Heart right ventricle (tissue), 16 donors: Measurements from ENCODE around the gene TADA1. TPM values are rescaled to one million over a fixed set of nuclear protein-coding genes. Genes with fewer than 3 reads are reported as not detected.

Experiments used
- ATAC-seq, 8 donors: fragments of 200-7000 bp; cut with Tn5 transposase; one replicate each; pipeline ENCODE4 v1.9.1; 2020; ENCODE audit warnings: mild to moderate bottlenecking in 8 of 8, moderate library complexity in 8 of 8, moderate number of reproducible peaks in 1 of 8
- DNase-seq, 2 donors: peaks; one replicate each; pipeline ENCODE4 v3.0.0-alpha.2; 2020
- H3K27ac ChIP-seq, 10 donors: fragments of 200-600 bp; sonication (generic) in 2 of 10; one replicate each; pipeline versions ENCODE4 v1.5.0 to v1.8.0; 2020 to 2022; ENCODE audit warnings: mild to moderate bottlenecking in 3 of 10
- H3K27me3 ChIP-seq, 7 donors: fragments of 200-600 bp; one replicate each; pipeline ENCODE4 v1.8.0; 2021 to 2022; ENCODE audit warnings: mild to moderate bottlenecking in 2 of 7
- H3K36me3 ChIP-seq, 9 donors: fragments of 200-600 bp; sonication (generic) in 1 of 9; one replicate each; pipeline versions ENCODE4 v1.5.0 to v1.8.0; 2020 to 2022; ENCODE audit warnings: mild to moderate bottlenecking in 2 of 9
- H3K4me1 ChIP-seq, 9 donors: fragments of 200-600 bp; sonication (generic) in 1 of 9; one replicate each; pipeline versions ENCODE4 v1.5.0 to v1.8.0; 2020 to 2022; ENCODE audit warnings: mild to moderate bottlenecking in 4 of 9
- H3K4me3 ChIP-seq, 10 donors: fragments of 200-600 bp; sonication (generic) in 2 of 10; one replicate each; pipeline versions ENCODE4 v1.5.0 to v1.8.0; 2020 to 2022; ENCODE audit warnings: mild to moderate bottlenecking in 7 of 10, moderate library complexity in 2 of 10
- H3K9me3 ChIP-seq, 11 donors: fragments of 200-600 bp in 10 of 11; sonication (generic) in 2 of 11; one replicate each; pipeline versions ENCODE4 v1.5.0 to v1.8.0; 2013 to 2022; ENCODE audit warnings: mild to moderate bottlenecking in 2 of 11, control low read depth in 1 of 11, moderate library complexity in 1 of 11
- WGBS, 2 donors: extraction: QIAGEN DNeasy Blood & Tissue Kit; methylation state at CpG; one replicate each; pipeline ENCODE4 v1.1.7; 2013; ENCODE audit warnings: inconsistent platforms in 1 of 2; 5-methylcytosine and 5-hydroxymethylcytosine counted together
- intact Hi-C, 10 donors: fragments of 100-400 bp; cut with DNase I; formaldehyde crosslinking; loops; one replicate each; pipeline versions ENCODE4 v1.11.1 to v1.14.2; 2022
- polyA plus RNA-seq, 2 donors: library from polyadenylated mRNA; stranded (reverse); fragments of 200-250 nt; gene quantifications; one replicate each; pipeline ENCODE4 v1.2.3, GENCODE V29; 2013
- total RNA-seq, 10 donors: library from RNA; stranded (reverse); fragmentation: NEBNext Ultra II Directional in 3 of 10; extraction: Animal tissue kit (Norgen Biotek cat#: 25700) in 3 of 10; gene quantifications; one replicate each; pipeline versions ENCODE4 v1.2.1 to v1.2.4, GENCODE V29; 2021 to 2023
- TF ChIP-seq, protein P1 (sequence below), 9 donors: fragments of 200-600 bp; sonication (generic) in 2 of 9; IDR thresholded peaks; one replicate each; pipeline versions ENCODE4 v1.5.0 to v1.8.0; 2021 to 2022; ENCODE audit warnings: antibody characterized with exemption in 9 of 9, mild to moderate bottlenecking in 5 of 9, moderate library complexity in 1 of 9
- donor health status: Arrhythmogenic right ventricular cardiomyopathy.
- donor health status: ischemic (EF 13 %, LVEDD 7.1; RV severe dilation, severe dysfunction).
- donor health status: healthy with polysubstance abuse.
- donor health status: DM: no; HTN: yes; CAD: no.
- donor health status: DM: no; HTN: no; CAD: no.
- donor health status: ischemic (EF 25% LVEDD 6.9; RV normal size, moderate dysfunction).
- donor health status: ischemic (EF 25% LVEDD 5.7; RV mildly dilated, moderate dysfunction).
- donor health status: healthy.
- donor health status: DM: yes; HTN: yes; CAD: no.
- donor health status: Ischemic cardiomyopathy.
- donor health status: ischemic (EF 35%, LVEDD 5.7; RV mildly dilated, moderate dysfunction).
- donor health status: nonischemic (EF 11% LVEDD 7.7; RV severe dilation, severe dysfunction).
- donor health status: DM: yes; HTN: yes; CAD: no.
- donor health status: PGD.
- donor health status: ischemic (EF 29% LVEDD 5.4; RV normal size, mild dysfunction).
- donor health status: nonischemic (EF 23%, LVEDD 6.1; RV moderate dilation, normal function).

Gene TADA1
- total and polyA plus RNA-seq, 12 donors: 6.0 to 12.8 (median 8.9) TPM

DNA sequence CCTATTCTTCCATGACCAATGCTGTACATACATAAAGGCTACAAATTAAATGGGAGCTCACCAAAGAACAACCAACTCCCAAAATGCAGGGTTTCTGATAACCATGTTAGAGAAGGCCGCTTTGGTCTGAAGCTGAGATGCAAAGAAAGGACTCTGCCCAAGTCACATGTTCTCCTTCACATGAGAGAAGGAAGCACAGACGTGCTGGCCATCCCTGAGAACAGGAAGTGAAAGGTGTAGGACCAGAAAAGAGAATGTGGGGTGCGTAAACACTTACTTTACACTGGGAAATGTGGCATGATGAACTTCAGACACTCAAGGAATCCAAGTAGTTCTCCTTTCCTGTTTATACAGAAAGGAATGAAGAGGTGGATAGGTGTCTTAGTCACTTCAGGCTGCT lies 31.7 kb upstream of the TADA1 start:
- 74 to 79% methylated on average over 3 of the region's 3 CpGs for WGBS, 2 donors
- Histone ChIP-seq H3K36me3 (no peaks in the 10 kb centered on the region), H3K27me3 (no peaks in the 10 kb centered on the region), H3K27ac (no peak overlapping the region), H3K4me3 (no peak overlapping the region), H3K4me1 (peaks cover 0 to 8% (median 0%) of the 10 kb centered on the region in 9 donors), H3K9me3 (peaks cover 0 to 13% (median 0%) of the 10 kb centered on the region in 11 donors)
- TF ChIP-seq, protein P1, sequence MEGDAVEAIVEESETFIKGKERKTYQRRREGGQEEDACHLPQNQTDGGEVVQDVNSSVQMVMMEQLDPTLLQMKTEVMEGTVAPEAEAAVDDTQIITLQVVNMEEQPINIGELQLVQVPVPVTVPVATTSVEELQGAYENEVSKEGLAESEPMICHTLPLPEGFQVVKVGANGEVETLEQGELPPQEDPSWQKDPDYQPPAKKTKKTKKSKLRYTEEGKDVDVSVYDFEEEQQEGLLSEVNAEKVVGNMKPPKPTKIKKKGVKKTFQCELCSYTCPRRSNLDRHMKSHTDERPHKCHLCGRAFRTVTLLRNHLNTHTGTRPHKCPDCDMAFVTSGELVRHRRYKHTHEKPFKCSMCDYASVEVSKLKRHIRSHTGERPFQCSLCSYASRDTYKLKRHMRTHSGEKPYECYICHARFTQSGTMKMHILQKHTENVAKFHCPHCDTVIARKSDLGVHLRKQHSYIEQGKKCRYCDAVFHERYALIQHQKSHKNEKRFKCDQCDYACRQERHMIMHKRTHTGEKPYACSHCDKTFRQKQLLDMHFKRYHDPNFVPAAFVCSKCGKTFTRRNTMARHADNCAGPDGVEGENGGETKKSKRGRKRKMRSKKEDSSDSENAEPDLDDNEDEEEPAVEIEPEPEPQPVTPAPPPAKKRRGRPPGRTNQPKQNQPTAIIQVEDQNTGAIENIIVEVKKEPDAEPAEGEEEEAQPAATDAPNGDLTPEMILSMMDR (IDR thresholded peaks at IDR 0.05): no peak
- DNase-seq (no peak), ATAC-seq (no peak)
- intact Hi-C loops: loop anchor here in 3 of 10 donors (2.0 to 5.0 kb wide), 2 partner anchors 150 to 151 kb away; no protein-coding TSS in a partner anchor

DNA sequence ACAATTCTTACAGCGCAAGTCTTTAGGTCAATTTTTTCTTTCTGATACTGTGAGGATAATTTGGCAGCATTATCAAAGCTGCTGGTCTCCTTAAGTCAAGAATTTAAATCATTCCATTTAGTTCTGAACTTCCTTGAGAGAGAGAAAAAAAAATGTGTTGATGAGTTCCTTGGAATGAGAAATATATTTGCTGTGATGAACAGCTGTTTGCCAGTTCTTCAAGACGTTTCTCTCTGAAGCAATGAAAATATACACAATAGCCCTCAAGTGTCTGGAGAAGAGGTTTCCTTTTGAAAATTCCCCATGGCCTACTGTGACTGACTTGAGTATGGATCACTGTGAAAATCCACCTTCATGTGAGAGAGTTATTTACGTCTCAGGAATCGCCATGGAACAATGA lies 31.0 kb upstream of the TADA1 start:
- no peak overlapping the region for H3K27ac ChIP-seq
- H3K4me1 ChIP-seq: peaks cover 0 to 15% (median 0%) of the 10 kb centered on the region in 9 donors
- H3K36me3 ChIP-seq: no peaks in the 10 kb centered on the region
- H3K27me3 ChIP-seq: no peaks in the 10 kb centered on the region
- no peak overlapping the region for H3K4me3 ChIP-seq
- ATAC-seq: no peak
- intact Hi-C loops: loop anchor here in 2 of 10 donors (5.0 kb wide), 1 partner anchor 150 kb away; no protein-coding TSS in a partner anchor
- H3K9me3 ChIP-seq: peaks cover 0 to 13% (median 0%) of the 10 kb centered on the region in 11 donors
- 74 to 78% methylated on average over 4 of the region's 4 CpGs for WGBS, 2 donors
- no peak for DNase-seq
- TF ChIP-seq, protein P1 (IDR thresholded peaks at IDR 0.05): no peak

DNA sequence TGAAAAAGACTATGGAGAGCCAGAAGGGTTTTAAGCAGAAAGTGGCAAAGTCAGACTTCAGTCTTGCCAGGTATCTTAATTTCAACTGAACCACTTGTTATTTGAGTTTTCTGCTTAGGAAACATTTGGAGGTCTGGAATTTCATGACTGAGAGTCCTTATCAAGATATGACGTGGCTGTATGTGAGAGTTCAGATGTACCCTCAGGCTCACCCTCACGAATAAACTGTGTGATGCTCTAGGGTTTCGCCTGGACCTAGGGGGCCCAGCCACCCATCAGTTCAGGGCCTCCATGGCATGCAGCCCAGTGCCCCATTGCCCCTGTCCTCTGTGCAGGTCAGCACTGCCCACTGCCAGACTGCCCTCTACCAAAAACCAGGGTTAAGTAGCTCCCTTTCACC lies 30.6 kb upstream of the TADA1 start:
- Histone ChIP-seq H3K4me1 (peaks cover 0 to 18% (median 0%) of the 10 kb centered on the region in 9 donors), H3K36me3 (no peaks in the 10 kb centered on the region), H3K9me3 (peaks cover 0 to 9% (median 0%) of the 10 kb centered on the region in 11 donors), H3K27ac (no peak overlapping the region), H3K27me3 (no peaks in the 10 kb centered on the region), H3K4me3 (no peak overlapping the region)
- no peak for DNase-seq
- ATAC-seq: no peak
- TF ChIP-seq, protein P1 (IDR thresholded peaks at IDR 0.05): no peak
- intact Hi-C loops: loop anchor here in 2 of 10 donors (5.0 kb wide), 1 partner anchor 151 kb away; no protein-coding TSS in a partner anchor
- 70 to 71% methylated on average over 3 of the region's 3 CpGs for WGBS, 2 donors

DNA sequence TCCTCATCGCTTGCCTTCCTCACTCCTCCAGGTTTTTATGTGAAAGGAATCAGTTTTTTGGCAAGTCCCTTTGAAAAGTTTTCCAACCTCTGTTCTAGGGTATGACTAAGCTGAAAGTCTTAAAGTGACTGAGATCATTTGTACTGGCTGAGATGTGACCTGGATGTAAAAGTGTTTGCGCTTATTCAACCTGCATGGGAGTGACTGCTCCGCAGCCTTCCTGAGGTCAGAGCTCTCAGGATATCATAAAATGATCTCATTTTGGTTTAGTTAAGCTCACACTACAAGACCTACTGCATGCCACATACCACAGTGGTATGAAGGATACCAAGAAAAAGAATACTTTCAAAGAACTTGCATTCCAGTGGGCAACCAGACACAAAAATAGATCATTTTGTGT lies 29.8 kb upstream of the TADA1 start:
- TF ChIP-seq, protein P1 (IDR thresholded peaks at IDR 0.05): no peak
- WGBS, 2 donors: 76 to 81% methylated on average over 3 of the region's 3 CpGs
- H3K4me1 ChIP-seq: peaks cover 0 to 18% (median 0%) of the 10 kb centered on the region in 9 donors
- no peaks in the 10 kb centered on the region for H3K36me3 ChIP-seq
- H3K9me3 ChIP-seq: peaks cover 0 to 1% (median 0%) of the 10 kb centered on the region in 11 donors
- ATAC-seq (no peak), DNase-seq (no peak)
- no peaks in the 10 kb centered on the region for H3K27me3 ChIP-seq
- intact Hi-C loops: loop anchor here in 2 of 10 donors (5.0 kb wide), 1 partner anchor 151 kb away; no protein-coding TSS in a partner anchor
- no peak overlapping the region for H3K27ac ChIP-seq
- no peak overlapping the region for H3K4me3 ChIP-seq
